GM10266 (cell line): Measurements from ENCODE around the gene DGCR8.

Source experiments
- DNase-seq: peaks from one replicate; pipeline ENCODE4 v3.0.0; 2012; ENCODE audit errors: extremely low spot score
- CTCF ChIP-seq: IDR thresholded peaks from 2 replicates; pipeline ENCODE4 v1.5.1; 2012; ENCODE audit warnings: mild to moderate bottlenecking, low read depth; ENCODE audit not compliant: control insufficient read depth, insufficient read depth; ENCODE audit errors: missing control alignments

The DGCR8 gene

GRCh38 chr22:20043057-20043996 lies 36.7 kb upstream of the DGCR8 start:
- no peak for TF ChIP-seq CTCF
- DNase-seq, result no peak

- DNase-seq, result no peak
- TF ChIP-seq CTCF, result no peak
Observed at GRCh38 chr22:20043997-20044342, 36.1 kb upstream of the DGCR8 start.

GRCh38 chr22:20044495-20045151 lies 35.4 kb upstream of the DGCR8 start:
- TF ChIP-seq CTCF, result no peak
- no peak for DNase-seq

GRCh38 chr22:20046730-20047129 lies 33.3 kb upstream of the DGCR8 start:
- no peak for DNase-seq
- no peak for TF ChIP-seq CTCF

GRCh38 chr22:20051927-20052308 lies 28.1 kb upstream of the DGCR8 start:
- TF ChIP-seq CTCF, result no peak
- no peak for DNase-seq

- no peak for DNase-seq
- no peak for TF ChIP-seq CTCF
Observed at GRCh38 chr22:20052309-20053259, 27.5 kb upstream of the DGCR8 start.
